ENCODE results near the gene MB.
A peak's percentile ranks its signal among the peaks of the same experiment; 100 is the strongest.

Gene MB

DNA sequence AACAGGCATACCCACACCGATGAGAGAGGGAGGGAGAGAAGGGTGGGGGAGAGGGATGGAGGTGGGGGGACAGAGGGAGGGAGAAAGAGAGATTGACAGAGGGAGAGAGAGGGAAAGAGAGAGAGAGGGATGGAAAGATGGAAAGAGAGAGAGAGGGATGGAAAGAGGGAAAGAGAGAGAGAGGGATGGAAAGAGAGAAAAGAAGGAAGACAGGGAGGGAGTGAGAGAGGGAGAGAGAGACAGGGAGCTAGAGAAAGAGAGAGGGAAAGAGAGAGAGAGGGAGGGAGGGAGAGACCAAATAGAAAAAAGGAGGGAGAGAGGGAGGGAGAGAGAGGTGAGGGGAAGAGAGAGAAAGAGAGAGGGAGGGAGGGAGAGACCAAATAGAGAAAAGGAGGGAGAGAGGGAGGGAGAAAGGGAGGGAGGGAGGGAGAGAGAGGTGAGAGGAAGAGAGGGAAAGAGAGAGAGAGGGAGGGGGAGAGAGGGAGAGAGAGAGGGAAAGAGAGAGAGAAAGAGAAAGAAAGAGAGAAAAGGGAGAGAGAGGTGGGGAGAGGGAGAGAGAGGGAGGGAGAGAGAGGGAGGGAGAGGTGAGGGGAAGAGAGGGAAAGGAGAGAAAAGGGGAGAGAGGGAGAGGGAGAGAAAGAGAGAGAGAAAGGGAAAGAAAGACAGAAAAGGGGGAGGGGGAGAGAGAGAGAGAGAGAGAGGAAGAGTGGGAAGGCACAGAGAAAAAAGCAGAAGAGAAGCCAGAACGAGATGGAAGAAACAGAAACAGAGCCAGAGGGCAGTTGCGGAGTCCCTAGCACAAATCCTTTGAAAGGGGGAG, 23.8 kb downstream of the MB start:
- no peak for DNase-seq

DNA sequence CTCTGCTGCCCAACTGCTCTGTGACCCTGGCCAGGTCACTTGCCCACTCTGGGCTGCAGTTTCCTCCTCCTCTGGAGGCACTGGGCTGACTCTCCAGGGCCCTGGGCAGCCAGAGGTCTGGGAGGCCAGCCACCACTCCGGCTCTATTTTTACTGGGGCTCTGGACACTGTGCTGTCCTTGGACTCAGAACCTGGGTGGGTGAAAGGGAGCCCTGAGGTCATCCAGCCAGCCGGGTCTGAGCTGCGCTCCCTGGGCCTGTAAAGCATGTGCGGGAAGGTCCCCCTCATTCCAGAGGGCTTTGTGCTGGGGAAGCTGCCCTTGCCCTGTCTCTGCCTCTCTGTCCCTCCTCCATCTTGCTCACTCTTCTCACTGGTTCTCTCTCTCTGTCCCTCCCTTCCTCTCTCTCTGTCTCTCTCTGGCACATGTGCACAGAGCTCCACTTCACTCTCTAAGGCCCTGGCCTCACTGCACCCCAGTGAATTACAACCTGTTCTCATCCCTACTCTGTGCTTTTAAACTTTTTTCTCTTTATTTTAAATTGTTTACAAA, 24.6 kb downstream of the MB start:
- DNase-seq = no peak

DNA sequence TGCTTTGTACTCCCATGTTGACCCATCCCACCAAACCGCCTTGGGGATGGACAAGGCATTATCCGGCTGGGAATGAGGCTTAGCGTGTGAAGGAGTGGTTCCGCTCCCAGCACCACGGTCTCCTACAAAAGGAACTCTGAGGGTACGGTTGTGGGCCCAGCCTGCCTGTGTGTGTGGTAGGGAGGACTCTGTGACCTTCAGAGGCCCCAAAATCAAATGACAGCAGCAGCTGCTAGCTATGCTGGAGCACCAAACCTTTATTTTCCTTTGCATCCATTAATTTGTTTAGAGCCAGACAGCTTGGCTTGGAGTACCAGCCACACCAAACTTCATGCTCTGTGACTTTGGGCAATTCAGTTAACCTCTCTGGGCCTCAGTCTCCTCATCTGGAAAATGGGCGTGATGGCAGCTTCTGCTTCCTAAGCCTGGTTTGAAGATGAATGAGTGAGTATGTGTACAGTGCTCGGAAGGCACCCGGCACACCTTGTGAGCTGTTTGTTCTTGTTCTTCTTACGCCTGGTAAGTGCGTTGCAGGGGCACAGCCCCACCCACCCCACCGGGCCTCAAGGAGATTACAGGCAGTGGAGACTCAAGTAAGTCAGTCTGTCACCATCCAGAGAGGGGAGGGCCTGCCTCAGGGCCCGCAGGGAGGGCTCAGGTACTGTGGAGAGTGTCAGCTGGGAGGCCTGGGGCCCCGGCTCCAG, 25.3 kb downstream of the MB start:
- no peak for DNase-seq

DNA sequence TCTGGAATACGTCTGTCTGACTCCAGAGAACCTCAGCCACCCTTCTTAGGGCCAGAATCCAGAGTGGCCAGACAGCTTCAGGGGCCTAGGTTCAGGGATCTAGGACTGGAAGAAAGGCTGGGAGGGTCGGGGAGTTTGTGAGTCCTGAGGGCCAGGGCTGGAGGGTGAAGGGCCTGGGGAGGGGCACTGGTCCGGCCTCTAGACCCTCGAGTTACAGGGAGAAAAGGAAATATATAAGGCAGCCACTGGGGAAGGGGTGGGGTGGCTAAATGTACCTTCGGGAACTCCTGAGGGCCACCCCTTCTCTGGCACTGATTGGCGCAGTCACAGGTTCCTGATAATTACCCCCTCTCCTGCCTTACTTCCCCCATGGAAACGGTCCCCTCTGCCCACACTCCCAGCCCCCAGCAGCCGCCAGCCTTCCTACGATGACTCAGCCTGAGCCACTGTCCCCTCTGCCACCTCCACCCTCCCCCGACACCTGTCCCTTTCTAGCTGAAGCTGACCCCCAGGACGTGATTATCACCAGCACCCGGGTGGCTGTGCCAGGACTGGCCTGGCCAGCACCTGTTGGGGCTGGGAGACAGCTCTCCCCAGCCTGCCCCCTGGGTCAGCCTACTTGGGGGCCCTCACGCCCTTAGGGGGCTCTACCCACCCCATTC, 26.4 kb downstream of the MB start:
- no peak for DNase-seq

DNA sequence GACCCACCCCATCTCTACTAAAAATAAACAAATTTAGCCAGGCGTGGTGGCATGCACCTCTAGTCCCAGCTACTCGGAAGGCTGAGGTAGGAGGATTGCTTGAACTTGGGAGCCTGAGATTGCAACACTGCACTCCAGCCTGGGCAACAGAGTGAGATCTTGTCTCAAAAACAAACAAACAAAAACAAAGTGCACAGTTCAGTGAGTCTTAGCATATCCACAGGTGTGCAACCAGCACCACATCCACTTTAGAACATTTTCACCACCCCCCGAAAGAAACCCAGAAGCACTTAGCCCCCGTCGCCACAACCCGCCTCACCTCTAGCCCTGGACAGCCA, 27.4 kb downstream of the MB start:
- no peak for DNase-seq

DNA sequence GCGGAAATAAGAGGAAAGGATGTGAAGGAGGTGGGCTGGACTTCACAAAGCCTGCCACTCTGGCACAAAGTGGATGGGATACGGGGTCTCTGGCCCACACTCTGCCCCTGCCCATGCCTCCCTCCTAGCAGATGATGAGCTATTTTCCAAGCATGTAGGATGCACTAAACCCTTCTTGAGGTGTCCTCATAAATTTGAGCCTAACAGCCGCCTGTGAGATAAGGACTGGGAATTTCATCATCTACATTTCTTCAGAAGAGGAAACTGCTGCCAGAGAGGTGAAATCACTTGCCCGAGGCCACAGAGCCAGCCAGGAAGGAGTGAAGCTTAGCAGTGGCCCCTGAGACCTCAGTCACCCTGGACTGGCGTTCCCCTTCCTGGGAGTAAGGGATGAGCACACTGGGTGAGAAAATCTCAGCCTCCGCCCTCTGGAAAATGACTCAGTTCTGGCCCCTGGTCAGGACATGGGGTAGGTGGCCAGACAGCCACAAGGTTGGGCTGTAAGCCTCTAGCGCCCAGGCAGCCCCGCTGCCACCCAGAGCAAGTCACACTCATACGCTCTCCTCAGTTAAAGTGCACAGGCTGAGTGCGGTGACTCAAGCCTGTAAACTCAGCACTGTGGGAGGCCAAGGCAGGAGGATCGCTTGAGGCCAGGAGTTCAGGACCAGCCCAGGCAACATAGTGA, 27.9 kb downstream of the MB start:
- DNase-seq = no peak

DNA sequence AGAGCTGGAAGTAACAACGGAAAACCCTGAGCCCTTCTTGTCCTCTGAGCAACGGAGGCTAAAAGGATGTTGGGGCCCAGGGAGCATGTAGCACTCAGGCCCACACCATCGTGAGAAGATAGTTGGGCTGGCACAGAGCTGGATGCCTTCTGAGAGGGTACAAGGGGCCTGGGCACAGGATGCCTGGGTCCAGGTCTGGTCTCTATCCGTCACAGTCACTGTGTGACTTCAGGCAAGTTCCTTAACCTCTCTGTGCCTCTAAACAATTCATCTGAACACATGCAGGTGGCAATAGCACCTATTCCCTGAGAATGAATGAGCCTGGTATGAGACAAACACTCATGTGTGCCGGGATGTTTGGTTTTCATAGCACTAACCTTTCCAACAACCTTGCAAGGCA, 29.2 kb downstream of the MB start:
- no peak for DNase-seq

DNA sequence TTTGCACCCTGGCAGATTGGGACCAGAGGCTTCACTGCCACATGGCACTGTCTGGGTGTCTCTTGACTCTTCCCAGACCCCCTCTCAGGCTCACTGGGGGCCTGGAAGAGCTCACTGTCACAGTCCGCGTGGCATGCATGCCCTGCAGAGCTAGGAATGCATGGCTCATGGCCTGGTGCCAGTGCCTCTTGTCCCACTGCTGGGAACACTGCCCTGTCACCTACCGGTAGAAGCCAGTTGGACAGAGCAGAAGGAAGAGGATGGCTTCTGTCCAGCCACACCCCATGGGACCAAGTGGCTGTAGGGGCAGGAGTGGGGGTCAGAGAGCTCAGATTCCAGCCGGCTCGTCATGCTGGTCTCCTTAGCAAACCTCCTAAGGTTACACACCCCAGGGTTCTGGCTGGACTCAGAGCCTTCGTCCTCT, 29.7 kb downstream of the MB start:
- DNase-seq = no peak

DNA sequence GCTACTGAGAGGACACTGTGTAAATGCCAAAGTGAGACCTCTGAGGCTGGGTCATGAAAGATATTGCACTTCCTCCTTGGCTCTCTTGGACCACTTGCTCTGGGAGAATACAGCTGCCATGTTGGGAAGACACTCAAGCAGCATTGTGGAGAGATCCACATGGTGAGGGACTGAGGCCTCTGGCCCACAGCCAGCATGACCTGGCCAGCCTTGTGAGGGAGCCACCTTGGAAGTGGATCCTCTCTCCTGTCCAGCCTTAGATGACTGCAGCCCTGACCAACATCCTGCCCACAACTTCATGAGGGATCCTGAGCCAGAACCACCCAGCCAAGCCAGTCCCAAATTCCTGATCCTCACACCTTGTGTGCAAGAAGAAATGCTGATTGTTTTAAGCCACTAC, 30.4 kb downstream of the MB start:
- DNase-seq = no peak

DNA sequence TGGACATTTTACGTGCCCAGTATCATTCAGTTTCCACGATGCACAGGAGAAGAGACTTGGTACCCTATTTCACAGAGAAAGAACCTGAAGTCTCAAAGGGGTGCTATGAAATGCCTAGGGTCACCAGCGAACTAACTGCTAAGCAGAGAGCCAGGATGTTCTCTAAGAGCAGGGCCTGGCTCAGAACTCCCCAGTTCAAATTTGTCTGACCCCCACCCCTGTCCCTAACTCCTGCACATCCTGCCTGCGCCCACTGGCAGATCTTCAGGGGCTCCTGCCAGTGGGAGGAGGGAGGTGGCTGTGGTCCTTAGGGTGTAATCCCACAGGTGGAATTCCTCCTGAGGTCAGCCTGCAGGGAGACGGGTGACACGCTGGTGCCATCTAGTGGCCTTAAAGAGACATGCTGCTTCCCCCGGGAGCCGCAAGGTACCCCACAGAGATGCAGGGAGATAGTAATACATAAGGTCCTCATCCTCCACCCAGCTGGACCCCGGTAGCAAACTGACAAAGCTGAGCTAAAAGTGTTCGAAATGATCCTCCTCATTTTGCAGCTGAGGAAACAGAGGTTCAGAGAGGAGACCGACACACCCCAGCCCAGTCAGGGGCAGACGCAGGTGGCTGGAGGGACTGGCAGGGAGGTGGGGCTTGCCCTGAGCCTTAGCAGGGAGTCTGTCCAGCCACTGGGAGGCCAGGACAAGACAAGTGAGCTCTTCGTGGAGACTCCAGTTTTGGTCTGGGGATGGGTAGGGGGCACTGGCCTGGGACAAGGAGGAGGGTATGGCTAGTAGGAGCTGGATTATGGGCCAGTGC, 34.1 kb downstream of the MB start:
- DNase-seq = peak in 3 of 4 experiments; percentile 5 to 25 (median 17)

DNA sequence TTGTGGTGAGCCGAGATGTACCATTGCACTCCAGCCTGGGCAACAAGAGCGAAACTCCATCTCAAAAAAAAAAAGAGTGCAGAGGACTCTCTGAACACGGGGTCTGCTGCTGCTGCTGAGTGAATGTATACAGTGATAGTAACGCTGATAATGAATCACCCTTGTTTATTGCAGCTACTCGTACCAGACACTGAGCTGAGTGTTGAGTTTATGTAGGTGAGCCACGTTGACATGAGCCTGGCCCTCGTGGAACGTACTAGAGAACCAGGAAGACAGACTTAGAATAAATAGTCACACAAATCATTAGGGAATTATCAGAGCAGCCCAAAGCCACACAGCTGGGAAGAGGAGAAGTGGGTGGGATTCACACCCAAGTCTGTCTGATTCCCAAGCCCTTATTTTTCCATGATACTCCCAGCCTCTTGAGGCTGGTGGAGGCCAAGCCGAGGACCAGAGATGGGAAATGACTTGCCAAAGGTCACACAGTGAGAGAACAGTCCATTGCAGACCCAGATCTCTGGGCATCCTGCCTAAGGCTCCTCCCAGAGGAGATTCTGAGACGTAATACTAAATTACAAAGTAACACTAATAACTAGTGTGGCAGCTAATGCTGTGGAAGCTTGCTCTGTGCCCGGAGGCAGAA, 34.8 kb downstream of the MB start:
- no peak for DNase-seq

DNA sequence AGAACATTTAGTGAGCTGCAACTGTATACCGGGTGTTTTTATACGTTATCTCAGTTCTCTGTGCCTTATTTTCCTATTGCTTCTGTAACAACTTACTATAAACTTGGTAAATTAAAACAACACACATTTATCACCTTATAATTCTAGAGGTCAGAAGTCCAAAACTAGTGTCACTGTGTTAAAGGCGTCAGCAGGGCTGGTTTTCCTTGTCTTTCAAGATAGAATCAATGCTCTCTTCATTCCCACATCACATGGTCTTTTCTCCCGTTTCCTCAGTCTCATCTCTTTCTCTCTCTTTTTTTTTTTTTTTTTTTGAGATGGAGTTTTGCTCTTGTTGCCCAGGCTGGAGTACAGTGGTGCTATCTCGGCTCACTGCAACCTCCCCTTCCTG, 36.1 kb downstream of the MB start:
- no peak for DNase-seq

DNA sequence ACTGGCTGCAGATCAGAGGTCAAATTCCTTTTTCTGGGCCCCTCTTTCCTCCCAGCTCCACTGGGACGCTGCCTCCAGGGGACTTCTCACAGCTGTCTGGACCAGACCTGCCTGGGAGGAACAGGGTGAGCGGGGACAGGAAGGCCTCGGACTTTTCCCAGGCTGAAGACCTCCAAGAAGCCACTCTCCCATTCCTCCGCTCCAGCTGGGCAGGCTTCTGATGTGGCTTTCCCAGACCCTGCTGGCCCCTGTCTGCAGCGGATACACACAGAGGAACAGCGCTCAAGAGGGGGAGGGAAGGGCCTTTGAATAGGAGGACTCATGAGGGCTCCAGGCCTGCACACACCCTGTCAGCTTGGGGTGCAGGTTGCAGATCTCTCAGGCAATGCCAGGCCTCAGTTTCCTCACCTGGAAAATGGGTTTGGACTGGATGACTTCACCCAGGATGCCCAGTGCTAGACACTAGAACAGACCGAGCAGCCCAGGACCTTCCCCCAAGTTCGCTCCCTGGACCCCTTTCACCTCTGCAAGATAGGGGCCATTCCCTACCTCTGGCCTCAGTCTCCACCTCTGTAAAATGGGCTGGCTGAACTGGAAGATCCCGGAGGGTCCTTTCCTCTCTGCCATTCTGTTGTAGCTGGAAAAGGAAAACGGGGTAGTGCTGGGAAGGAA, 36.6 kb downstream of the MB start:
- DNase-seq = no peak

DNA sequence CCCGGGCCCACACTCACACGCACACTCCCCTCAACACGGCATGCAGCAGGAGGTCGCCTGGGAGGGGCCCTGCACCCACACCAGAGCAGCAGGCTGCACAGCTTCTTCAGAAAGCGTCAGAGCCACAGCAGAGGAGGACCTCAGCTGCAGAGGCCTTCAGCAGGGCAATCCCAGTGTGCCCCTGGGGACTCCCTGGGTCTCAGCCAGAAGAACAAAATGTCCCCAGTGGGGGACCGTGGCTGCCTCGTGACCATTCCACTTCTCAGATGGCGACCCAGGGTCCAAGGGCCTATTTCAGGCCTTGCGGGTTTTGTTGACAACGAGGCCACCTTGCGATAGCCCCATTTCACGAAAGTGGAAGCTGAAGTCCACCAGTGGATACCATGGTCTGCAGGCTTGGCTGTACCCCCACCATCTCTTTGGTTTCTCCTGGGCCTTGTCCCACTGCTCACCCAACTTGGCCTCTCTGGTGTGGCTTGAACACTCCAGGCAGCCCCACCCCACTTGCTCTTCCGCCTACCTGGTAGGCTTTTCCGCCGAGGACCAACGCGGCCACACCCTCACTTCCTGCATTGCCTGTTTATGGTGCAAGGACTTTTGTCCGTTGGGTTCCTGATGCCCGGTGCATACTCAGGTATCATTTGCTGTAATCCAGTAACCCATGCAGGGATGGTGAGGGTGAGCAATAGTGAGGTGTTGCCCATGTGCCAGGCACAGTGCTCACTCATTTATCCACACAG, 38.1 kb downstream of the MB start:
- no peak for DNase-seq

DNA sequence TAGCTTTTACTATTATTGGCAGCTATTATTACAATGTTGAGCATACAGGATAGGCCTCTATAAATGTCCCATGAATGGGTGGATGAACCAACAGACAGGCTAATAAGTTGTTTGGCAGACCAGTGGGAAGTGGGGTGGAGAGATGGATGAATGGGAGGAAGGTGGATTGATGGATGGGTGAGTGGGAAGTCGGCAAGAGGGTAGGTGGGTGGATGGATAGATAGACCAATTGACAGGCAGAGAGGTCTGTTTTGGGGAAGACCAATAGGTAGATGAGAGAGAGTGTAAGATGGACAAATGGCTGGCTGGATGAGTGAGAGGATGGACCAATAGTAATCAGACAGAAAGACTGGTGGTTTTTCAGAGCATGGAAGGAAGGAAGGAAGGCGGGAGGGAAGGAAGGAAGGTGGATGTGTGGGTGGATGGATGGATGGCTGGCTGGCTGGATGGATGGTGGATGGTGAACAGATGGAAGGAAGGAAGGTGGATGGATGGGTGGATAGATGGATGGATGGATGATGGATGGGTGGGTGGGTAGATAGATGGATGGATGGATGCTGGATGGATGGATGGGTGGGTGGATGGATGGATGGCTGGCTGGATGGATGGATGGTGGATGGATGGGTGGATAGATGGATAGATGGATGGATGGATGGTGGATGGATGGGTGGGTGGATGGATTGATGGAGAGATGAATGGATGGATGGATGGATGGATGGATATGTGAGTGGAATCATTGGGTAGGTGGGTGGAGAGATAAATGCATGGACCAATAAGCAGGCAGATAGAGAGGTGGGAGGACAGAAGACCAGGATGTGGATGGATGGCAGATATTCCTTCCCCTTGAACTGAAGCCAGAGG, 39.1 kb downstream of the MB start:
- DNase-seq = no peak

DNA sequence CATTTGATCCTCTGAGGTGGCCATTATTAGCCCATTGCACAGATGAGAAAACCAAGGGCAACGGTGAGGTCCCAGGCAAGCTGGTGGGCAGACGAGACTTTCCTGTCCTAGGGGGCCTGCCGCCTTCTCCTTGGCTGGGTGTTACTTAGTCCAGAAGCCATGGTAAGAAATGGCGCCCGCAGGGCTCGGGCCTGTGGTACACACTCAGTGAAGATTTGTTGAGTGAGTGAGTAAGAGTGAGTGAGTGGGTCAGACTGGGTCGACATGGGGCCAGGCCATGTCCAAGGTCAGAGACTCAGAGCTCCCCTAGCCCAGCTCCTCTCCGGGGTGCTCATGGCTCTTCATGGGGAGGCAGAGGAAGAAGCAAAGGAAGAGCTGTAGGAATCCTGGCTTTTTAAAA, 40.5 kb downstream of the MB start:
- DNase-seq = no peak

DNA sequence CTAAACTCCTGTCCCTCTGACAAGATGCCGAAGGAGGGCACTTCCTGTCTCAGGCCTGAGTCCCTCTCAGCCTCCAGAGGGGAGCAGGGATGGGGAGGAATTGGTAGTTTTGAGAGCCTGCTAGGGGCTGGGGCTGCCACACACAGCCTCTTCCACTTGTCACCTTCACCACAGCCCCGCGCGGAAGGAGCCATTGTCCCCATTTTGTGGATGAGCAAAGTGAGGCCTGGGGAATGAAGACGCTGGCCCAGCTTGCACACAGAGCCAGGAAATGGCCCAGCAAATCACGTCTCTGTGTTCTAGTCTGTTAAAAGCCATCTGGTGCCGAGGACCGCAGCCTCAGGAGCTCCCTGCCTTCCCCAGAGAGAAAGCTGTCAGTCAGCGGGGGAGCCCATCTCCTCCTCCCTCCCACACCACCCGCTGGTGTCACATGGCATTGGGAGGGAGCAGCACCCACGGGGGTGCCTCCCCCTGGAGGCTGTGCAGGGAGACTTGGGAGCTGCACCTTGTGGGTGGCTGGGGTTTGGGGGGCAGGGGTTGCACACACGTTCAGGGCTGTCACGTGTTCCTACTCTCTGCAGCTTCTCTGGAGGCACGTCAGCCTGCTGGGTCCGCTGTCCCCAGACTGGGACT, 41.9 kb downstream of the MB start:
- DNase-seq = no peak

DNA sequence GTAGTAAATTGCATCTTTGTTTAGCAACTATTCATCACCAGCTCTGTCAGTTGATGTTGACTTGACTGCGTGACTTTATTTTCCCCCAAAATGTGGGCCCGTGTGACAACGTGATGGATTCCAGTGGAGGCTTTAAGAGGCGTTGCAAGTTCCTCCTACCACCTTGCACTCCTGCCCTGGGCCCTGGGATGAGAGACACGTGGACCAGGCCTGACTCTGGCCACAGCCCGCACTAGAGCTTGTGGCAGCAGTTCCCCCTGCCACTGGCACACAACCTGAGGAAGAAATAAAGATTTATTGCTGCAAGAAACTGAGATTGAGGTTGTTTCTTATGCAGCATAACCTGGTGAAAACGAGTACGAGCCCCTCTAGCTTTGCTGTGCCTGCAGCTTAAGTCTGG, 44.6 kb downstream of the MB start:
- no peak for DNase-seq

DNA sequence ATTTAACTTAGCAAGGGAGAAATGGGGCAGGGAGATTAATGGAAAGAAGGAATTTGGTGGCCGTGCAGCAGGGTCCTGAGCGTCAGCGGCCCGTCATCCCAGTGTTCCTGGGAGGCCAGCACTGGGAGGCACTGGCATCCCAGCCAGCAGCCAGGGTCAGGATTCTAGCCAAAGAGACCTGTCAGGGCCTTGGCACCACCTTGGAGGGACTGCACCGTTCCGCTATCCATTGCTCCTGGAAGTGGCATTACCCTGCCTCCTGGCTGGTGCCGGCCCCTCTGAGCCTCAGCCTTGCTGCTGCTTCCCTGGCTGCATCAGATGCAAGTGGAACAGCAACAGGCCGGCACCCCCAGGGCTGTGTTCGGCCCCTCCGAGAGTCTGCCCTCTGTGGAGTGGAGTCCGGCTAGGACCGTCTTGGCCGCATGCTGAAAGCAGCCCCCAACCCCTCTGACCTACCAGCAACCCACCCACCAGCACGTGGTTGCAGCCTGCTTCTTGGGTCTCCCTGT, 46.4 kb downstream of the MB start:
- no peak for DNase-seq

Data from activated CD4-positive, CD25-positive, alpha-beta regulatory T cell (primary cell).